A549 (cell line): ENCODE results near the gene PCSK6.

Experiments used
- FOSL2 ChIP-seq, 2 experiments: fragments of 450-650 bp in 1 of 2; fragments of >200 bp in 1 of 2; sonication (Bioruptor Twin) in 1 of 2; formaldehyde crosslinking; IDR thresholded peaks; 2 replicates each; pipeline versions ENCODE4 v1.5.0 to v1.6.1; 2016 to 2020; ENCODE audit warnings: mild to moderate bottlenecking in 1 of 2, moderate library complexity in 1 of 2
- HEYL ChIP-seq: fragments of 250-450 bp; sonication (Bioruptor Pico); IDR thresholded peaks from 2 replicates; pipeline ENCODE4 v1.8.0; 2021; ENCODE audit warnings: mild to moderate bottlenecking, moderate library complexity
- POLR2AphosphoS2 ChIP-seq: conservative IDR thresholded peaks from 2 replicates; pipeline ENCODE4 v1.6.1; 2012; ENCODE audit warnings: low read length, improper control_type of control experiment, inconsistent platforms
- RARB ChIP-seq: fragments of 250-450 bp; sonication (Bioruptor Pico); IDR thresholded peaks from 2 replicates; pipeline ENCODE4 v1.8.0; 2021; ENCODE audit warnings: mild to moderate bottlenecking, moderate library complexity
- SMC3 ChIP-seq: fragments of >200 bp; sonication (Bioruptor Twin); formaldehyde crosslinking; IDR thresholded peaks from 3 replicates; pipeline ENCODE4 v1.6.1; 2018; ENCODE audit warnings: inconsistent platforms
- TFCP2L1 ChIP-seq: fragments of 250-450 bp; sonication (Bioruptor Pico); IDR thresholded peaks from 2 replicates; pipeline ENCODE4 v1.5.0; 2021; ENCODE audit warnings: mild to moderate bottlenecking
- TF ChIP-seq, protein P1 (sequence below): fragments of >200 bp; sonication (Bioruptor Twin); formaldehyde crosslinking; IDR thresholded peaks from 3 replicates; pipeline ENCODE4 v1.5.1; 2016

DNA sequence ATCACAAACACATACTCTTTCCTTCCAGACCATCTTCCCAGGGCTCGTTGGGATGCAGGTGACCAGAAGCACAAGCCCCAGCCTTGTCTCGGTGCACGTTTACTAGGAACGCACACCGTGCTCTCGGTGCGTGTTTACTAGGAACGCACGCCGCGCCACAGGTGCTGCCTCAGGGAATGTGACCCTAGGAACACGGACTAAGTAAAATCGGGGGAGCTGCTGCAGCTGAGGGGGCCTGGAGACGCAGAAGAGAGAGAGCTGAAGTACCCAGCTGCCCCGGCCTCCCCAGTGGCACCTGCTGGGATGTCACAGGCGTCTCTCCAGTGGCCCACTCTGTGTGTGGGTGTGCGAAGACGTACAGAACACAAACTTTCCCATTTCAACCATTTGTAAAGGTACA, 103.5 kb downstream of the PCSK6 start:
- TF ChIP-seq, protein P1, sequence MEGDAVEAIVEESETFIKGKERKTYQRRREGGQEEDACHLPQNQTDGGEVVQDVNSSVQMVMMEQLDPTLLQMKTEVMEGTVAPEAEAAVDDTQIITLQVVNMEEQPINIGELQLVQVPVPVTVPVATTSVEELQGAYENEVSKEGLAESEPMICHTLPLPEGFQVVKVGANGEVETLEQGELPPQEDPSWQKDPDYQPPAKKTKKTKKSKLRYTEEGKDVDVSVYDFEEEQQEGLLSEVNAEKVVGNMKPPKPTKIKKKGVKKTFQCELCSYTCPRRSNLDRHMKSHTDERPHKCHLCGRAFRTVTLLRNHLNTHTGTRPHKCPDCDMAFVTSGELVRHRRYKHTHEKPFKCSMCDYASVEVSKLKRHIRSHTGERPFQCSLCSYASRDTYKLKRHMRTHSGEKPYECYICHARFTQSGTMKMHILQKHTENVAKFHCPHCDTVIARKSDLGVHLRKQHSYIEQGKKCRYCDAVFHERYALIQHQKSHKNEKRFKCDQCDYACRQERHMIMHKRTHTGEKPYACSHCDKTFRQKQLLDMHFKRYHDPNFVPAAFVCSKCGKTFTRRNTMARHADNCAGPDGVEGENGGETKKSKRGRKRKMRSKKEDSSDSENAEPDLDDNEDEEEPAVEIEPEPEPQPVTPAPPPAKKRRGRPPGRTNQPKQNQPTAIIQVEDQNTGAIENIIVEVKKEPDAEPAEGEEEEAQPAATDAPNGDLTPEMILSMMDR = no peak
- TF ChIP-seq POLR2AphosphoS2 (no peak), HEYL (CRISPR knock-in tag) (no peak), RARB (CRISPR knock-in tag) (no peak), TFCP2L1 (CRISPR knock-in tag) (no peak), FOSL2 (IDR thresholded peaks at IDR 0.05) (no peak), FOSL2 (CRISPR knock-in tag; IDR thresholded peaks at IDR 0.05) (no peak), SMC3 (no peak)
